Measurements from ENCODE around the gene ZSCAN20. TPM values are rescaled to one million over a fixed set of nuclear protein-coding genes. Genes with fewer than 3 reads are reported as not detected.

Gene ZSCAN20
- total and polyA plus RNA-seq, 2 experiments from 2014 or later, result 0.91 to 4.9 TPM

DNA sequence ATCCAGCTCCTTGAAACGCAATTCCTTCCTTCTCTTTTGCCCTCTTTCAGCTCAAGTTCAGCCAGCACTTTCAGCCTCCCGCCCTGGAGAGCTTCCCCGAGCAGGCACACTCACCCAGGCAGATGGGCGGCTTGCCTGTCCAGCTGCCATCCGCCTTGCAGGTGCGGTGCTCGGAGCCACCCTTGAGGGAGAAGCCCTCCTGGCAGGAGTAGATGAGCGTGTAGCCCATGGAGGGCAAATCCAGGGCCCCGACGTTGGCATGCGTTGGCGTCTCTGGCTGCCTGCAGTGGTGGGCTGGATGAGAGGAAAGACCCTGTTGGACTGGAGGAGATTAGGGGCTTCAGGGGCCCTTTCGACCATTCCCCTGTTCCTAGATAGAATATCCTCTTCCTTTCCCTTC is 60.5 kb downstream of the ZSCAN20 start:
- H3K4me3 Mint-ChIP-seq, result no peak overlapping the region
- ATAC-seq (no peak), DNase-seq (ENCODE audit: low spot score) (no peak)

More for the DNA sequence above, 60.5 kb downstream of the ZSCAN20 start:
- Histone ChIP-seq H3K4me1 (ENCODE audit: insufficient read depth) (no peaks in the 10 kb centered on the region), H3K9me2 (ENCODE audit: insufficient read depth) (no peaks in the 10 kb centered on the region), H2AFZ (no peak overlapping the region), H3K79me2 (replicated peaks; ENCODE audit: insufficient read depth) (no peaks in the 10 kb centered on the region), H3K27ac (ENCODE audit: low read depth) (no peak overlapping the region), H3F3A (replicated peaks; ENCODE audit: low read depth) (no peaks in the 10 kb centered on the region), H3K27me3 (ENCODE audit: insufficient read depth) (no peaks in the 10 kb centered on the region), H3K4me3 (no peak overlapping the region), H3K36me3 (ENCODE audit: insufficient read depth) (no peaks in the 10 kb centered on the region; the same call in 1 of the 2 replicates), H4K20me1 (replicated peaks; ENCODE audit: insufficient read depth) (no peaks in the 10 kb centered on the region), H3K4me2 (no peak overlapping the region)
- TF ChIP-seq NANOG (IDR thresholded peaks at IDR 0.05; ENCODE audit: borderline replicate concordance), result no peak
- TF ChIP-seq CREB1 (CRISPR knock-in tag; IDR thresholded peaks at IDR 0.05; ENCODE audit: low read depth), result no peak
- TF ChIP-seq ZNF331 (CRISPR knock-in tag; IDR thresholded peaks at IDR 0.05; ENCODE audit: low read depth), result no peak
- TF ChIP-seq, protein P1, sequence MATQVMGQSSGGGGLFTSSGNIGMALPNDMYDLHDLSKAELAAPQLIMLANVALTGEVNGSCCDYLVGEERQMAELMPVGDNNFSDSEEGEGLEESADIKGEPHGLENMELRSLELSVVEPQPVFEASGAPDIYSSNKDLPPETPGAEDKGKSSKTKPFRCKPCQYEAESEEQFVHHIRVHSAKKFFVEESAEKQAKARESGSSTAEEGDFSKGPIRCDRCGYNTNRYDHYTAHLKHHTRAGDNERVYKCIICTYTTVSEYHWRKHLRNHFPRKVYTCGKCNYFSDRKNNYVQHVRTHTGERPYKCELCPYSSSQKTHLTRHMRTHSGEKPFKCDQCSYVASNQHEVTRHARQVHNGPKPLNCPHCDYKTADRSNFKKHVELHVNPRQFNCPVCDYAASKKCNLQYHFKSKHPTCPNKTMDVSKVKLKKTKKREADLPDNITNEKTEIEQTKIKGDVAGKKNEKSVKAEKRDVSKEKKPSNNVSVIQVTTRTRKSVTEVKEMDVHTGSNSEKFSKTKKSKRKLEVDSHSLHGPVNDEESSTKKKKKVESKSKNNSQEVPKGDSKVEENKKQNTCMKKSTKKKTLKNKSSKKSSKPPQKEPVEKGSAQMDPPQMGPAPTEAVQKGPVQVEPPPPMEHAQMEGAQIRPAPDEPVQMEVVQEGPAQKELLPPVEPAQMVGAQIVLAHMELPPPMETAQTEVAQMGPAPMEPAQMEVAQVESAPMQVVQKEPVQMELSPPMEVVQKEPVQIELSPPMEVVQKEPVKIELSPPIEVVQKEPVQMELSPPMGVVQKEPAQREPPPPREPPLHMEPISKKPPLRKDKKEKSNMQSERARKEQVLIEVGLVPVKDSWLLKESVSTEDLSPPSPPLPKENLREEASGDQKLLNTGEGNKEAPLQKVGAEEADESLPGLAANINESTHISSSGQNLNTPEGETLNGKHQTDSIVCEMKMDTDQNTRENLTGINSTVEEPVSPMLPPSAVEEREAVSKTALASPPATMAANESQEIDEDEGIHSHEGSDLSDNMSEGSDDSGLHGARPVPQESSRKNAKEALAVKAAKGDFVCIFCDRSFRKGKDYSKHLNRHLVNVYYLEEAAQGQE (IDR thresholded peaks at IDR 0.05; ENCODE audit: unreplicated experiment), result no peak
- TF ChIP-seq STAT1 (IDR thresholded peaks at IDR 0.05; ENCODE audit: unreplicated experiment), result no peak
- no peak for TF ChIP-seq ZNF114 (CRISPR knock-in tag; IDR thresholded peaks at IDR 0.05)
- no peak for TF ChIP-seq EZH2phosphoT487 (IDR thresholded peaks at IDR 0.05; ENCODE audit: unreplicated experiment)
- no peak for TF ChIP-seq JUNB (IDR thresholded peaks at IDR 0.05; ENCODE audit: unreplicated experiment)
- TF ChIP-seq, protein P2, sequence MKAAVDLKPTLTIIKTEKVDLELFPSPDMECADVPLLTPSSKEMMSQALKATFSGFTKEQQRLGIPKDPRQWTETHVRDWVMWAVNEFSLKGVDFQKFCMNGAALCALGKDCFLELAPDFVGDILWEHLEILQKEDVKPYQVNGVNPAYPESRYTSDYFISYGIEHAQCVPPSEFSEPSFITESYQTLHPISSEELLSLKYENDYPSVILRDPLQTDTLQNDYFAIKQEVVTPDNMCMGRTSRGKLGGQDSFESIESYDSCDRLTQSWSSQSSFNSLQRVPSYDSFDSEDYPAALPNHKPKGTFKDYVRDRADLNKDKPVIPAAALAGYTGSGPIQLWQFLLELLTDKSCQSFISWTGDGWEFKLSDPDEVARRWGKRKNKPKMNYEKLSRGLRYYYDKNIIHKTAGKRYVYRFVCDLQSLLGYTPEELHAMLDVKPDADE (IDR thresholded peaks at IDR 0.05), result no peak
- TF ChIP-seq, protein P3, sequence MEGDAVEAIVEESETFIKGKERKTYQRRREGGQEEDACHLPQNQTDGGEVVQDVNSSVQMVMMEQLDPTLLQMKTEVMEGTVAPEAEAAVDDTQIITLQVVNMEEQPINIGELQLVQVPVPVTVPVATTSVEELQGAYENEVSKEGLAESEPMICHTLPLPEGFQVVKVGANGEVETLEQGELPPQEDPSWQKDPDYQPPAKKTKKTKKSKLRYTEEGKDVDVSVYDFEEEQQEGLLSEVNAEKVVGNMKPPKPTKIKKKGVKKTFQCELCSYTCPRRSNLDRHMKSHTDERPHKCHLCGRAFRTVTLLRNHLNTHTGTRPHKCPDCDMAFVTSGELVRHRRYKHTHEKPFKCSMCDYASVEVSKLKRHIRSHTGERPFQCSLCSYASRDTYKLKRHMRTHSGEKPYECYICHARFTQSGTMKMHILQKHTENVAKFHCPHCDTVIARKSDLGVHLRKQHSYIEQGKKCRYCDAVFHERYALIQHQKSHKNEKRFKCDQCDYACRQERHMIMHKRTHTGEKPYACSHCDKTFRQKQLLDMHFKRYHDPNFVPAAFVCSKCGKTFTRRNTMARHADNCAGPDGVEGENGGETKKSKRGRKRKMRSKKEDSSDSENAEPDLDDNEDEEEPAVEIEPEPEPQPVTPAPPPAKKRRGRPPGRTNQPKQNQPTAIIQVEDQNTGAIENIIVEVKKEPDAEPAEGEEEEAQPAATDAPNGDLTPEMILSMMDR (conservative IDR thresholded peaks at IDR 0.05; ENCODE audit: low read depth in 2 of 2), result no peak
- TF ChIP-seq POLR2AphosphoS5 (IDR thresholded peaks at IDR 0.05; ENCODE audit: low read depth), result no peak
- TF ChIP-seq EZH2 (IDR thresholded peaks at IDR 0.05; ENCODE audit: low read depth, unreplicated experiment), result no peak
- TF ChIP-seq, protein P4, sequence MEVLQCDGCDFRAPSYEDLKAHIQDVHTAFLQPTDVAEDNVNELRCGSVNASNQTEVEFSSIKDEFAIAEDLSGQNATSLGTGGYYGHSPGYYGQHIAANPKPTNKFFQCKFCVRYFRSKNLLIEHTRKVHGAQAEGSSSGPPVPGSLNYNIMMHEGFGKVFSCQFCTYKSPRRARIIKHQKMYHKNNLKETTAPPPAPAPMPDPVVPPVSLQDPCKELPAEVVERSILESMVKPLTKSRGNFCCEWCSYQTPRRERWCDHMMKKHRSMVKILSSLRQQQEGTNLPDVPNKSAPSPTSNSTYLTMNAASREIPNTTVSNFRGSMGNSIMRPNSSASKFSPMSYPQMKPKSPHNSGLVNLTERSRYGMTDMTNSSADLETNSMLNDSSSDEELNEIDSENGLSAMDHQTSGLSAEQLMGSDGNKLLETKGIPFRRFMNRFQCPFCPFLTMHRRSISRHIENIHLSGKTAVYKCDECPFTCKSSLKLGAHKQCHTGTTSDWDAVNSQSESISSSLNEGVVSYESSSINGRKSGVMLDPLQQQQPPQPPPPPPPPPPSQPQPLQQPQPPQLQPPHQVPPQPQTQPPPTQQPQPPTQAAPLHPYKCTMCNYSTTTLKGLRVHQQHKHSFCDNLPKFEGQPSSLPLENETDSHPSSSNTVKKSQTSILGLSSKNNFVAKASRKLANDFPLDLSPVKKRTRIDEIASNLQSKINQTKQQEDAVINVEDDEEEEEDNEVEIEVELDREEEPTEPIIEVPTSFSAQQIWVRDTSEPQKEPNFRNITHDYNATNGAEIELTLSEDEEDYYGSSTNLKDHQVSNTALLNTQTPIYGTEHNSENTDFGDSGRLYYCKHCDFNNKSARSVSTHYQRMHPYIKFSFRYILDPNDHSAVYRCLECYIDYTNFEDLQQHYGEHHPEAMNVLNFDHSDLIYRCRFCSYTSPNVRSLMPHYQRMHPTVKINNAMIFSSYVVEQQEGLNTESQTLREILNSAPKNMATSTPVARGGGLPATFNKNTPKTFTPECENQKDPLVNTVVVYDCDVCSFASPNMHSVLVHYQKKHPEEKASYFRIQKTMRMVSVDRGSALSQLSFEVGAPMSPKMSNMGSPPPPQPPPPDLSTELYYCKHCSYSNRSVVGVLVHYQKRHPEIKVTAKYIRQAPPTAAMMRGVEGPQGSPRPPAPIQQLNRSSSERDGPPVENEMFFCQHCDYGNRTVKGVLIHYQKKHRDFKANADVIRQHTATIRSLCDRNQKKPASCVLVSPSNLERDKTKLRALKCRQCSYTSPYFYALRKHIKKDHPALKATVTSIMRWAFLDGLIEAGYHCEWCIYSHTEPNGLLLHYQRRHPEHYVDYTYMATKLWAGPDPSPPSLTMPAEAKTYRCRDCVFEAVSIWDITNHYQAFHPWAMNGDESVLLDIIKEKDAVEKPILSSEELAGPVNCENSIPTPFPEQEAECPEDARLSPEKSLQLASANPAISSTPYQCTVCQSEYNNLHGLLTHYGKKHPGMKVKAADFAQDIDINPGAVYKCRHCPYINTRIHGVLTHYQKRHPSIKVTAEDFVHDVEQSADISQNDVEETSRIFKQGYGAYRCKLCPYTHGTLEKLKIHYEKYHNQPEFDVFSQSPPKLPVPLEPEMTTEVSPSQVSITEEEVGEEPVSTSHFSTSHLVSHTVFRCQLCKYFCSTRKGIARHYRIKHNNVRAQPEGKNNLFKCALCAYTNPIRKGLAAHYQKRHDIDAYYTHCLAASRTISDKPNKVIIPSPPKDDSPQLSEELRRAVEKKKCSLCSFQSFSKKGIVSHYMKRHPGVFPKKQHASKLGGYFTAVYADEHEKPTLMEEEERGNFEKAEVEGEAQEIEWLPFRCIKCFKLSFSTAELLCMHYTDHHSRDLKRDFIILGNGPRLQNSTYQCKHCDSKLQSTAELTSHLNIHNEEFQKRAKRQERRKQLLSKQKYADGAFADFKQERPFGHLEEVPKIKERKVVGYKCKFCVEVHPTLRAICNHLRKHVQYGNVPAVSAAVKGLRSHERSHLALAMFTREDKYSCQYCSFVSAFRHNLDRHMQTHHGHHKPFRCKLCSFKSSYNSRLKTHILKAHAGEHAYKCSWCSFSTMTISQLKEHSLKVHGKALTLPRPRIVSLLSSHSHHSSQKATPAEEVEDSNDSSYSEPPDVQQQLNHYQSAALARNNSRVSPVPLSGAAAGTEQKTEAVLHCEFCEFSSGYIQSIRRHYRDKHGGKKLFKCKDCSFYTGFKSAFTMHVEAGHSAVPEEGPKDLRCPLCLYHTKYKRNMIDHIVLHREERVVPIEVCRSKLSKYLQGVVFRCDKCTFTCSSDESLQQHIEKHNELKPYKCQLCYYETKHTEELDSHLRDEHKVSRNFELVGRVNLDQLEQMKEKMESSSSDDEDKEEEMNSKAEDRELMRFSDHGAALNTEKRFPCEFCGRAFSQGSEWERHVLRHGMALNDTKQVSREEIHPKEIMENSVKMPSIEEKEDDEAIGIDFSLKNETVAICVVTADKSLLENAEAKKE (CRISPR knock-in tag; IDR thresholded peaks at IDR 0.05), result no peak
- Mint-ChIP-seq H3K27ac (no peak overlapping the region), H3K9me3 (no peaks in the 10 kb centered on the region; the same call in 1 of the 3 replicates), H3K36me3 (ENCODE audit: low read depth) (peaks cover 13% of the 10 kb centered on the region; the same call in 1 of the 3 replicates), H3K4me1 (no peaks in the 10 kb centered on the region), H3K27me3 (ENCODE audit: insufficient read depth, low read depth, poor library complexity) (peaks cover 8% of the 10 kb centered on the region)

Data from GM23338 (cell line).